Duodenal mucosa (tissue), 2 donors: ENCODE measurements around the gene AMBN.

Source experiments
- H3K27ac ChIP-seq: one replicate; pipeline ENCODE4 v1.7.0; 2013; ENCODE audit warnings: low read depth, low read length
- H3K27me3 ChIP-seq, 2 donors: one replicate each; pipeline ENCODE4 v1.7.0; 2013; ENCODE audit warnings: low read length in 2 of 2, control low read depth in 1 of 2; ENCODE audit not compliant: insufficient read depth in 2 of 2, control insufficient read depth in 1 of 2
- H3K36me3 ChIP-seq, 2 donors: one replicate each; pipeline ENCODE4 v1.7.0; 2013; ENCODE audit warnings: low read length in 2 of 2, control low read depth in 1 of 2; ENCODE audit not compliant: insufficient read depth in 2 of 2, control insufficient read depth in 1 of 2
- H3K4me1 ChIP-seq, 2 donors: one replicate each; pipeline ENCODE4 v1.7.0; 2013; ENCODE audit warnings: low read length in 2 of 2, control low read depth in 1 of 2; ENCODE audit not compliant: insufficient read depth in 2 of 2, control insufficient read depth in 1 of 2
- H3K4me3 ChIP-seq, 2 donors: one replicate each; pipeline ENCODE4 v1.7.0; 2013; ENCODE audit warnings: low read length in 2 of 2, low read depth in 1 of 2
- H3K9ac ChIP-seq, 2 donors: one replicate each; pipeline ENCODE4 v1.7.0; 2013; ENCODE audit warnings: low read length in 2 of 2, low read depth in 1 of 2
- H3K9me3 ChIP-seq, 2 donors: one replicate each; pipeline ENCODE4 v1.7.0; 2013; ENCODE audit warnings: low read length in 2 of 2, control low read depth in 1 of 2; ENCODE audit not compliant: control insufficient read depth in 1 of 2

AMBN gene

GRCh38 chr4:70607334-70607853 is 15.3 kb downstream of the AMBN start:
- Histone ChIP-seq H3K27ac (no peak overlapping the region), H3K4me1 (no peaks in the 10 kb centered on the region), H3K4me3 (no peak overlapping the region), H3K9me3 (no peaks in the 10 kb centered on the region), H3K9ac (no peak overlapping the region), H3K27me3 (no peaks in the 10 kb centered on the region), H3K36me3 (no peaks in the 10 kb centered on the region)

GRCh38 chr4:70608324-70608723 is 16.3 kb downstream of the AMBN start:
- Histone ChIP-seq H3K4me1 (peaks cover 0 to 3% of the 10 kb centered on the region in 2 donors), H3K4me3 (no peak overlapping the region), H3K36me3 (no peaks in the 10 kb centered on the region), H3K27me3 (no peaks in the 10 kb centered on the region), H3K9ac (no peak overlapping the region), H3K27ac (no peak overlapping the region), H3K9me3 (no peaks in the 10 kb centered on the region)

GRCh38 chr4:70613306-70614183 is 21.5 kb downstream of the AMBN start:
- Histone ChIP-seq H3K36me3 (no peaks in the 10 kb centered on the region), H3K4me1 (peaks cover 10 to 14% of the 10 kb centered on the region in 2 donors), H3K27me3 (no peaks in the 10 kb centered on the region), H3K9me3 (no peaks in the 10 kb centered on the region), H3K9ac (peak overlapping the region in 1 of 2 donors; percentile 31), H3K27ac (no peak overlapping the region), H3K4me3 (peak overlapping the region; percentile 53 to 63)

GRCh38 chr4:70614184-70614555 is 22.1 kb downstream of the AMBN start:
- no peak overlapping the region for H3K9ac ChIP-seq
- peak overlapping the region; percentile 53 to 63 for H3K4me3 ChIP-seq
- no peak overlapping the region for H3K27ac ChIP-seq
- no peaks in the 10 kb centered on the region for H3K27me3 ChIP-seq
- no peaks in the 10 kb centered on the region for H3K36me3 ChIP-seq
- no peaks in the 10 kb centered on the region for H3K9me3 ChIP-seq
- H3K4me1 ChIP-seq: peaks cover 10 to 14% of the 10 kb centered on the region in 2 donors

- Histone ChIP-seq H3K27ac (no peak overlapping the region), H3K27me3 (no peaks in the 10 kb centered on the region), H3K9me3 (no peaks in the 10 kb centered on the region), H3K36me3 (no peaks in the 10 kb centered on the region), H3K4me3 (no peak overlapping the region), H3K4me1 (peaks cover 1% of the 10 kb centered on the region in 2 donors), H3K9ac (no peak overlapping the region)
Observed at GRCh38 chr4:70619288-70619687, 27.2 kb downstream of the AMBN start.

GRCh38 chr4:70619778-70620177 is 27.7 kb downstream of the AMBN start:
- H3K36me3 ChIP-seq: no peaks in the 10 kb centered on the region
- no peaks in the 10 kb centered on the region for H3K27me3 ChIP-seq
- H3K27ac ChIP-seq: no peak overlapping the region
- H3K4me3 ChIP-seq: no peak overlapping the region
- no peaks in the 10 kb centered on the region for H3K9me3 ChIP-seq
- H3K4me1 ChIP-seq: no peaks in the 10 kb centered on the region
- no peak overlapping the region for H3K9ac ChIP-seq

- Histone ChIP-seq H3K4me1 (no peaks in the 10 kb centered on the region), H3K27ac (no peak overlapping the region), H3K9me3 (no peaks in the 10 kb centered on the region), H3K9ac (no peak overlapping the region), H3K27me3 (no peaks in the 10 kb centered on the region), H3K4me3 (no peak overlapping the region), H3K36me3 (no peaks in the 10 kb centered on the region)
Observed at GRCh38 chr4:70623323-70623722, 31.3 kb downstream of the AMBN start.

- H3K27ac ChIP-seq: no peak overlapping the region
- no peak overlapping the region for H3K9ac ChIP-seq
- no peaks in the 10 kb centered on the region for H3K9me3 ChIP-seq
- H3K4me3 ChIP-seq: no peak overlapping the region
- H3K36me3 ChIP-seq: no peaks in the 10 kb centered on the region
- no peaks in the 10 kb centered on the region for H3K27me3 ChIP-seq
- H3K4me1 ChIP-seq: no peaks in the 10 kb centered on the region
Observed at GRCh38 chr4:70624226-70624793, 32.3 kb downstream of the AMBN start.

GRCh38 chr4:70627620-70628019 is 35.6 kb downstream of the AMBN start:
- no peaks in the 10 kb centered on the region for H3K36me3 ChIP-seq
- H3K9me3 ChIP-seq: no peaks in the 10 kb centered on the region
- H3K27ac ChIP-seq: no peak overlapping the region
- H3K9ac ChIP-seq: no peak overlapping the region
- H3K4me3 ChIP-seq: no peak overlapping the region
- H3K27me3 ChIP-seq: no peaks in the 10 kb centered on the region
- no peaks in the 10 kb centered on the region for H3K4me1 ChIP-seq

GRCh38 chr4:70628444-70628843 is 36.4 kb downstream of the AMBN start, which contains the start of gene ENAM:
ENAM (plus strand) TSS chr4:70628744; CDS start chr4:70629501, 757 bp downstream.
- no peaks in the 10 kb centered on the region for H3K36me3 ChIP-seq
- no peaks in the 10 kb centered on the region for H3K4me1 ChIP-seq
- H3K27ac ChIP-seq: no peak within 1 kb of the TSS
- no peaks in the 10 kb centered on the region for H3K27me3 ChIP-seq
- no peak within 1 kb of the TSS for H3K4me3 ChIP-seq
- no peak within 1 kb of the TSS for H3K9ac ChIP-seq
- no peaks in the 10 kb centered on the region for H3K9me3 ChIP-seq
